GM23338 (cell line): Measurements from ENCODE around the gene DEFB131B. TPM values are rescaled to one million over a fixed set of nuclear protein-coding genes. Genes with fewer than 3 reads are reported as not detected.

ENCODE experiments used
- ATAC-seq: fragments of 200-7000 bp; cut with Tn5 transposase; 3 replicates; pipeline ENCODE4 v1.9.1; 2020
- DNase-seq: peaks from one replicate; pipeline ENCODE4 v3.0.0-alpha.2; 2015; ENCODE audit warnings: low spot score
- H2AFZ ChIP-seq: fragments of 200-600 bp; sonication (generic); 2 replicates; pipeline ENCODE4 v1.8.0; 2016; ENCODE audit warnings: antibody characterized with exemption, mild to moderate bottlenecking, moderate library complexity
- H3F3A ChIP-seq: fragments of 200-600 bp; sonication (generic); replicated peaks from 2 replicates; pipeline ENCODE4 v1.8.0; 2017; ENCODE audit warnings: antibody characterized with exemption, mixed run types, low read depth
- H3K27ac ChIP-seq: fragments of 200-600 bp; sonication (generic); 2 replicates; pipeline ENCODE4 v1.6.1; 2016; ENCODE audit warnings: low read depth
- H3K27me3 ChIP-seq: fragments of 200-600 bp; sonication (generic); 2 replicates; pipeline ENCODE4 v1.8.0; 2016; ENCODE audit warnings: mild to moderate bottlenecking, mixed run types, moderate library complexity; ENCODE audit not compliant: insufficient read depth
- H3K36me3 ChIP-seq: fragments of 200-600 bp; sonication (generic); 2 replicates; pipeline ENCODE4 v1.8.0; 2016; ENCODE audit warnings: mild to moderate bottlenecking; ENCODE audit not compliant: insufficient read depth
- H3K4me1 ChIP-seq: fragments of 200-600 bp; sonication (generic); 2 replicates; pipeline ENCODE4 v1.8.0; 2016; ENCODE audit warnings: mild to moderate bottlenecking, moderate library complexity; ENCODE audit not compliant: insufficient read depth
- H3K4me2 ChIP-seq: fragments of 200-600 bp; sonication (generic); 2 replicates; pipeline ENCODE4 v1.7.1; 2017; ENCODE audit warnings: mixed run types
- H3K4me3 ChIP-seq: fragments of 200-600 bp; sonication (generic); 2 replicates; pipeline ENCODE4 v1.6.1; 2016; ENCODE audit warnings: mixed run types
- H3K79me2 ChIP-seq: fragments of 200-600 bp; sonication (generic); replicated peaks from 2 replicates; pipeline ENCODE4 v1.8.0; 2017; ENCODE audit warnings: mild to moderate bottlenecking; ENCODE audit not compliant: insufficient read depth
- H3K9me2 ChIP-seq: fragments of 200-600 bp; sonication (generic); 2 replicates; pipeline ENCODE4 v1.8.0; 2017; ENCODE audit not compliant: insufficient read depth
- H4K20me1 ChIP-seq: fragments of 200-600 bp; sonication (generic); replicated peaks from 2 replicates; pipeline ENCODE4 v1.8.0; 2017; ENCODE audit warnings: mild to moderate bottlenecking; ENCODE audit not compliant: insufficient read depth
- H3K27ac Mint-ChIP-seq: 2 replicates; pipeline ENCODE4 v1.8.0; 2020; ENCODE audit warnings: inconsistent platforms, mild to moderate bottlenecking, moderate library complexity, mixed read lengths
- H3K27me3 Mint-ChIP-seq: 3 replicates; pipeline ENCODE4 v1.8.0; 2022; ENCODE audit warnings: low read depth, mild to moderate bottlenecking, moderate library complexity, mixed read lengths, inconsistent platforms; ENCODE audit not compliant: insufficient read depth, poor library complexity
- H3K36me3 Mint-ChIP-seq: 3 replicates; pipeline ENCODE4 v1.8.0; 2021; ENCODE audit warnings: low read depth, mild to moderate bottlenecking, inconsistent platforms, moderate library complexity, mixed read lengths
- H3K4me1 Mint-ChIP-seq: 3 replicates; pipeline ENCODE4 v1.8.0; 2020; ENCODE audit warnings: mild to moderate bottlenecking, inconsistent platforms, mixed read lengths
- H3K4me3 Mint-ChIP-seq: 3 replicates; pipeline ENCODE4 v1.8.0; 2021; ENCODE audit warnings: moderate library complexity, mild to moderate bottlenecking, inconsistent platforms, mixed read lengths
- H3K9me3 Mint-ChIP-seq: 3 replicates; pipeline ENCODE4 v1.8.0; 2020; ENCODE audit warnings: moderate library complexity, mild to moderate bottlenecking, inconsistent platforms, mixed read lengths
- CREB1 ChIP-seq: fragments of 250-450 bp; sonication (Bioruptor Pico); IDR thresholded peaks from 2 replicates; pipeline ENCODE4 v1.5.0; 2020; ENCODE audit warnings: low read depth, mild to moderate bottlenecking, moderate library complexity
- EZH2 ChIP-seq: fragments of 200-600 bp; sonication (generic); IDR thresholded peaks from one replicate; pipeline ENCODE4 v1.8.0; 2017; ENCODE audit warnings: antibody characterized with exemption, mild to moderate bottlenecking, low read depth; ENCODE audit not compliant: unreplicated experiment
- EZH2phosphoT487 ChIP-seq: fragments of 200-600 bp; sonication (generic); IDR thresholded peaks from one replicate; pipeline ENCODE4 v1.8.1; 2018; ENCODE audit warnings: antibody characterized with exemption; ENCODE audit not compliant: unreplicated experiment
- JUNB ChIP-seq: IDR thresholded peaks from one replicate; pipeline ENCODE4 v1.6.1; 2016; ENCODE audit warnings: antibody characterized with exemption; ENCODE audit not compliant: unreplicated experiment
- NANOG ChIP-seq: IDR thresholded peaks from 2 replicates; pipeline ENCODE4 v1.6.1; 2016; ENCODE audit warnings: antibody characterized with exemption, borderline replicate concordance
- POLR2AphosphoS5 ChIP-seq: IDR thresholded peaks from 2 replicates; pipeline ENCODE4 v1.6.1; 2016; ENCODE audit warnings: antibody characterized with exemption, low read depth
- STAT1 ChIP-seq: IDR thresholded peaks from one replicate; pipeline ENCODE4 v1.6.1; 2016; ENCODE audit warnings: antibody characterized with exemption; ENCODE audit not compliant: unreplicated experiment
- ZNF114 ChIP-seq: fragments of 250-450 bp; sonication (Bioruptor Pico); IDR thresholded peaks from 2 replicates; pipeline ENCODE4 v1.5.0; 2020; ENCODE audit warnings: mild to moderate bottlenecking, moderate library complexity
- ZNF331 ChIP-seq: fragments of 250-450 bp; sonication (Bioruptor Pico); IDR thresholded peaks from 2 replicates; pipeline ENCODE4 v1.5.0; 2020; ENCODE audit warnings: low read depth, mild to moderate bottlenecking, moderate library complexity
- polyA plus RNA-seq: library from polyadenylated mRNA; unstranded; fragments of >200 nt; fragmentation: Nextera tagmentation; extraction: Ambion mirVana; gene quantifications from 2 replicates; pipeline ENCODE4 v1.2.1, GENCODE V29; 2016
- total RNA-seq: library from RNA; depleted of rRNA; stranded (reverse); fragments of >200 nt; shearing (Covaris generic); gene quantifications from 2 replicates; pipeline ENCODE4 v1.2.3, GENCODE V29; 2014
- TF ChIP-seq, protein P1 (sequence below): IDR thresholded peaks from 2 replicates; pipeline ENCODE4 v1.6.1; 2016; ENCODE audit warnings: antibody characterized with exemption
- TF ChIP-seq, protein P2 (sequence below), 2 experiments: fragments of 200-600 bp in 1 of 2; sonication (generic) in 1 of 2; conservative IDR thresholded peaks; 2 replicates each; pipeline versions ENCODE4 v1.5.1 to v1.6.1; 2016 to 2017; ENCODE audit warnings: antibody characterized with exemption in 2 of 2, low read depth in 2 of 2, mild to moderate bottlenecking in 2 of 2, moderate library complexity in 1 of 2
- TF ChIP-seq, protein P3 (sequence below): fragments of 250-450 bp; sonication (Bioruptor Pico); IDR thresholded peaks from 2 replicates; pipeline ENCODE4 v1.5.0; 2020; ENCODE audit warnings: mild to moderate bottlenecking, moderate library complexity

Gene DEFB131B
- total and polyA plus RNA-seq, 2 experiments from 2014 or later, result not detected

DNA sequence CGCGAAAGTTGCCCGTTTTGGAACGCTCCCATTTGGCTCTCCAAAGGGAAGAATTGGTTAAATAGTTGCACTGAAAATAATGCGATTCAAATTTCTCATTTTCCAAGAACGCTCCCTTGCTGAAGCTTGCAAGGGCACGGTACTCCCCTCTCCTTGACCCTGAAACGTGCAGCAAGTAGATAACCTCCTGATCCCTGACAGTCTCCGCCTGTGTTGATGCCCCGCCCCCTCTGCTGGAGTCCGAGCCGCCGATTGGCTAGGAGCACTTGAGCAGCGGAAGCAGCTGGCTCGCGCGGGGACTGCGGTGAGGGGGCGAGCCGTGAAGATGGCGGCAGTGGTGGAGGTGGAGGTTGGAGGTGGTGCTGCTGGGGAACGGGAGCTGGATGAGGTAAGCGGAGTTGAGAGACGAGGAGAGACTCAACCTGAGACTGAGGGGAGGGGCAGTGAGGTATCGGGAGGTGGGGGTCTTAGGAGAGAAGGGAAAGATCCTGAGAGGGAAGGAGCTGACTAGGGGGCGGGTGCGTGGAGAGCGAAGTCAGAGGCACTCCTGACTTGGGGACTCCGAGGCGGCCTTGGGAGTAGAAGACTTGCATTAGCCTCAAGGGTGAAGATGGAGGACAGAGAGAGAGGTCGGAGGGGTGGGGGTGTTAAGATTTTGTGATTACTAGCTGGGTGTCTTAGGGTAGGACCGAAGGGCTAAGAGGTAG, 50.6 kb downstream of the DEFB131B start, which contains the start of gene RNF121:
TSS of gene RNF121 (plus strand) at position 310 of the 707 bp plus-strand sequence. CDS start at position 326, 16 bp downstream.
- H3K27me3 ChIP-seq, result no peaks in the 10 kb centered on the region
- Mint-ChIP-seq H3K4me1 (peaks cover 6% of the 10 kb centered on the region), H3K9me3 (no peaks in the 10 kb centered on the region), H3K27me3 (peaks cover 5% of the 10 kb centered on the region), H3K4me3 (peak within 1 kb of the TSS; percentile 95), H3K27ac (peak within 1 kb of the TSS; percentile 100), H3K36me3 (peaks cover 15% of the 10 kb centered on the region)
- H3K4me2 ChIP-seq, result peak within 1 kb of the TSS; percentile 98
- peaks cover 22% of the 10 kb centered on the region; the same call in 1 of the 2 replicates for H4K20me1 ChIP-seq
- H3K36me3 ChIP-seq, result no peaks in the 10 kb centered on the region
- peaks cover 15% of the 10 kb centered on the region for H3K4me1 ChIP-seq
- peak within 1 kb of the TSS; percentile 98 for H3K27ac ChIP-seq
- peaks cover 60% of the 10 kb centered on the region for H3K79me2 ChIP-seq
- peak within 1 kb of the TSS; percentile 79 for H3K4me3 ChIP-seq
- H2AFZ ChIP-seq, result peak within 1 kb of the TSS; percentile 95
- no peaks in the 10 kb centered on the region for H3K9me2 ChIP-seq
- ATAC-seq (peak; percentile 95), DNase-seq (peak; percentile 99)
- 0 out of 2 replicates have a peak, but pooled peaks cover 2% of the 10 kb centered on the region for H3F3A ChIP-seq
- TF ChIP-seq JUNB (peak; percentile 97), NANOG (no peak), POLR2AphosphoS5 (peak; percentile 98), ZNF114 (CRISPR knock-in tag) (no peak), ZNF331 (CRISPR knock-in tag) (no peak)
- TF ChIP-seq, protein P1, sequence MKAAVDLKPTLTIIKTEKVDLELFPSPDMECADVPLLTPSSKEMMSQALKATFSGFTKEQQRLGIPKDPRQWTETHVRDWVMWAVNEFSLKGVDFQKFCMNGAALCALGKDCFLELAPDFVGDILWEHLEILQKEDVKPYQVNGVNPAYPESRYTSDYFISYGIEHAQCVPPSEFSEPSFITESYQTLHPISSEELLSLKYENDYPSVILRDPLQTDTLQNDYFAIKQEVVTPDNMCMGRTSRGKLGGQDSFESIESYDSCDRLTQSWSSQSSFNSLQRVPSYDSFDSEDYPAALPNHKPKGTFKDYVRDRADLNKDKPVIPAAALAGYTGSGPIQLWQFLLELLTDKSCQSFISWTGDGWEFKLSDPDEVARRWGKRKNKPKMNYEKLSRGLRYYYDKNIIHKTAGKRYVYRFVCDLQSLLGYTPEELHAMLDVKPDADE, result peak; percentile 4; the same call in 1 of the 2 replicates

DNA sequence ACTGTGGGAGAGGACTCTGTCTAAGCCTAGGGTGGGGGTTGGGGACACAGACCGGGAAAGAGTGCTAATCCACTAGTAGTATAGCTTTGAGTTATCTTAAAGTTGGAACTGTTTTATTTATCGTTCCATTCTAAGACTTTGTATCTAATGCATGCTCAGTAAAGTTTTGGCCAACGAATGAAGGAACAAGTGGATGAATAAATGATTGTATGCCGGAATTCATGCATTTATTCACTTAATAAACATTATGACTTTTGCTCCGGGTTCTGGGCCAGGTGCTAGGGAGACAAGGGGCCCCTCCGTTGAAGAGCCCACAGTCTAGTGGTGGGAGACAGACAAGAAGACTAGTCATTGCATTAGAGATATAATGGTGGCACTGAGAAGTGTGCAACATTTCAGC, 51.2 kb downstream of the DEFB131B start:
- H3K27ac ChIP-seq, result no peak overlapping the region
- H3K36me3 ChIP-seq, result no peaks in the 10 kb centered on the region
- peak overlapping the region; percentile 98 for H3K4me2 ChIP-seq
- H3K9me3 Mint-ChIP-seq, result no peaks in the 10 kb centered on the region
- ATAC-seq (no peak), DNase-seq (no peak)
- no peak overlapping the region for H2AFZ ChIP-seq
- H3K27me3 ChIP-seq, result no peaks in the 10 kb centered on the region
- H3K4me1 ChIP-seq, result peaks cover 15% of the 10 kb centered on the region
- H3K4me1 Mint-ChIP-seq, result peaks cover 6% of the 10 kb centered on the region
- peaks cover 5% of the 10 kb centered on the region for H3K27me3 Mint-ChIP-seq
- no peak for TF ChIP-seq ZNF114 (CRISPR knock-in tag)
- no peak for TF ChIP-seq ZNF331 (CRISPR knock-in tag)
- no peak for TF ChIP-seq STAT1
- TF ChIP-seq EZH2, result no peak
- TF ChIP-seq POLR2AphosphoS5, result no peak
- TF ChIP-seq, protein P2, sequence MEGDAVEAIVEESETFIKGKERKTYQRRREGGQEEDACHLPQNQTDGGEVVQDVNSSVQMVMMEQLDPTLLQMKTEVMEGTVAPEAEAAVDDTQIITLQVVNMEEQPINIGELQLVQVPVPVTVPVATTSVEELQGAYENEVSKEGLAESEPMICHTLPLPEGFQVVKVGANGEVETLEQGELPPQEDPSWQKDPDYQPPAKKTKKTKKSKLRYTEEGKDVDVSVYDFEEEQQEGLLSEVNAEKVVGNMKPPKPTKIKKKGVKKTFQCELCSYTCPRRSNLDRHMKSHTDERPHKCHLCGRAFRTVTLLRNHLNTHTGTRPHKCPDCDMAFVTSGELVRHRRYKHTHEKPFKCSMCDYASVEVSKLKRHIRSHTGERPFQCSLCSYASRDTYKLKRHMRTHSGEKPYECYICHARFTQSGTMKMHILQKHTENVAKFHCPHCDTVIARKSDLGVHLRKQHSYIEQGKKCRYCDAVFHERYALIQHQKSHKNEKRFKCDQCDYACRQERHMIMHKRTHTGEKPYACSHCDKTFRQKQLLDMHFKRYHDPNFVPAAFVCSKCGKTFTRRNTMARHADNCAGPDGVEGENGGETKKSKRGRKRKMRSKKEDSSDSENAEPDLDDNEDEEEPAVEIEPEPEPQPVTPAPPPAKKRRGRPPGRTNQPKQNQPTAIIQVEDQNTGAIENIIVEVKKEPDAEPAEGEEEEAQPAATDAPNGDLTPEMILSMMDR (conservative IDR thresholded peaks at IDR 0.05; ENCODE audit: low read depth in 2 of 2), result no peak
- TF ChIP-seq CREB1 (CRISPR knock-in tag), result no peak
- TF ChIP-seq EZH2phosphoT487, result no peak
- TF ChIP-seq, protein P3, sequence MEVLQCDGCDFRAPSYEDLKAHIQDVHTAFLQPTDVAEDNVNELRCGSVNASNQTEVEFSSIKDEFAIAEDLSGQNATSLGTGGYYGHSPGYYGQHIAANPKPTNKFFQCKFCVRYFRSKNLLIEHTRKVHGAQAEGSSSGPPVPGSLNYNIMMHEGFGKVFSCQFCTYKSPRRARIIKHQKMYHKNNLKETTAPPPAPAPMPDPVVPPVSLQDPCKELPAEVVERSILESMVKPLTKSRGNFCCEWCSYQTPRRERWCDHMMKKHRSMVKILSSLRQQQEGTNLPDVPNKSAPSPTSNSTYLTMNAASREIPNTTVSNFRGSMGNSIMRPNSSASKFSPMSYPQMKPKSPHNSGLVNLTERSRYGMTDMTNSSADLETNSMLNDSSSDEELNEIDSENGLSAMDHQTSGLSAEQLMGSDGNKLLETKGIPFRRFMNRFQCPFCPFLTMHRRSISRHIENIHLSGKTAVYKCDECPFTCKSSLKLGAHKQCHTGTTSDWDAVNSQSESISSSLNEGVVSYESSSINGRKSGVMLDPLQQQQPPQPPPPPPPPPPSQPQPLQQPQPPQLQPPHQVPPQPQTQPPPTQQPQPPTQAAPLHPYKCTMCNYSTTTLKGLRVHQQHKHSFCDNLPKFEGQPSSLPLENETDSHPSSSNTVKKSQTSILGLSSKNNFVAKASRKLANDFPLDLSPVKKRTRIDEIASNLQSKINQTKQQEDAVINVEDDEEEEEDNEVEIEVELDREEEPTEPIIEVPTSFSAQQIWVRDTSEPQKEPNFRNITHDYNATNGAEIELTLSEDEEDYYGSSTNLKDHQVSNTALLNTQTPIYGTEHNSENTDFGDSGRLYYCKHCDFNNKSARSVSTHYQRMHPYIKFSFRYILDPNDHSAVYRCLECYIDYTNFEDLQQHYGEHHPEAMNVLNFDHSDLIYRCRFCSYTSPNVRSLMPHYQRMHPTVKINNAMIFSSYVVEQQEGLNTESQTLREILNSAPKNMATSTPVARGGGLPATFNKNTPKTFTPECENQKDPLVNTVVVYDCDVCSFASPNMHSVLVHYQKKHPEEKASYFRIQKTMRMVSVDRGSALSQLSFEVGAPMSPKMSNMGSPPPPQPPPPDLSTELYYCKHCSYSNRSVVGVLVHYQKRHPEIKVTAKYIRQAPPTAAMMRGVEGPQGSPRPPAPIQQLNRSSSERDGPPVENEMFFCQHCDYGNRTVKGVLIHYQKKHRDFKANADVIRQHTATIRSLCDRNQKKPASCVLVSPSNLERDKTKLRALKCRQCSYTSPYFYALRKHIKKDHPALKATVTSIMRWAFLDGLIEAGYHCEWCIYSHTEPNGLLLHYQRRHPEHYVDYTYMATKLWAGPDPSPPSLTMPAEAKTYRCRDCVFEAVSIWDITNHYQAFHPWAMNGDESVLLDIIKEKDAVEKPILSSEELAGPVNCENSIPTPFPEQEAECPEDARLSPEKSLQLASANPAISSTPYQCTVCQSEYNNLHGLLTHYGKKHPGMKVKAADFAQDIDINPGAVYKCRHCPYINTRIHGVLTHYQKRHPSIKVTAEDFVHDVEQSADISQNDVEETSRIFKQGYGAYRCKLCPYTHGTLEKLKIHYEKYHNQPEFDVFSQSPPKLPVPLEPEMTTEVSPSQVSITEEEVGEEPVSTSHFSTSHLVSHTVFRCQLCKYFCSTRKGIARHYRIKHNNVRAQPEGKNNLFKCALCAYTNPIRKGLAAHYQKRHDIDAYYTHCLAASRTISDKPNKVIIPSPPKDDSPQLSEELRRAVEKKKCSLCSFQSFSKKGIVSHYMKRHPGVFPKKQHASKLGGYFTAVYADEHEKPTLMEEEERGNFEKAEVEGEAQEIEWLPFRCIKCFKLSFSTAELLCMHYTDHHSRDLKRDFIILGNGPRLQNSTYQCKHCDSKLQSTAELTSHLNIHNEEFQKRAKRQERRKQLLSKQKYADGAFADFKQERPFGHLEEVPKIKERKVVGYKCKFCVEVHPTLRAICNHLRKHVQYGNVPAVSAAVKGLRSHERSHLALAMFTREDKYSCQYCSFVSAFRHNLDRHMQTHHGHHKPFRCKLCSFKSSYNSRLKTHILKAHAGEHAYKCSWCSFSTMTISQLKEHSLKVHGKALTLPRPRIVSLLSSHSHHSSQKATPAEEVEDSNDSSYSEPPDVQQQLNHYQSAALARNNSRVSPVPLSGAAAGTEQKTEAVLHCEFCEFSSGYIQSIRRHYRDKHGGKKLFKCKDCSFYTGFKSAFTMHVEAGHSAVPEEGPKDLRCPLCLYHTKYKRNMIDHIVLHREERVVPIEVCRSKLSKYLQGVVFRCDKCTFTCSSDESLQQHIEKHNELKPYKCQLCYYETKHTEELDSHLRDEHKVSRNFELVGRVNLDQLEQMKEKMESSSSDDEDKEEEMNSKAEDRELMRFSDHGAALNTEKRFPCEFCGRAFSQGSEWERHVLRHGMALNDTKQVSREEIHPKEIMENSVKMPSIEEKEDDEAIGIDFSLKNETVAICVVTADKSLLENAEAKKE, result no peak
- 0 out of 2 replicates have a peak, but pooled peaks cover 2% of the 10 kb centered on the region for H3F3A ChIP-seq
- peaks cover 28% of the 10 kb centered on the region; the same call in 1 of the 2 replicates for H4K20me1 ChIP-seq
- H3K4me3 ChIP-seq, result peak overlapping the region; percentile 79
- H3K79me2 ChIP-seq, result peaks cover 66% of the 10 kb centered on the region
- H3K27ac Mint-ChIP-seq, result peak overlapping the region; percentile 100
- no peaks in the 10 kb centered on the region for H3K9me2 ChIP-seq
- H3K4me3 Mint-ChIP-seq, result peak overlapping the region; percentile 95
- peaks cover 15% of the 10 kb centered on the region for H3K36me3 Mint-ChIP-seq
